ENCODE data around the gene LPP.

The LPP gene

DNA sequence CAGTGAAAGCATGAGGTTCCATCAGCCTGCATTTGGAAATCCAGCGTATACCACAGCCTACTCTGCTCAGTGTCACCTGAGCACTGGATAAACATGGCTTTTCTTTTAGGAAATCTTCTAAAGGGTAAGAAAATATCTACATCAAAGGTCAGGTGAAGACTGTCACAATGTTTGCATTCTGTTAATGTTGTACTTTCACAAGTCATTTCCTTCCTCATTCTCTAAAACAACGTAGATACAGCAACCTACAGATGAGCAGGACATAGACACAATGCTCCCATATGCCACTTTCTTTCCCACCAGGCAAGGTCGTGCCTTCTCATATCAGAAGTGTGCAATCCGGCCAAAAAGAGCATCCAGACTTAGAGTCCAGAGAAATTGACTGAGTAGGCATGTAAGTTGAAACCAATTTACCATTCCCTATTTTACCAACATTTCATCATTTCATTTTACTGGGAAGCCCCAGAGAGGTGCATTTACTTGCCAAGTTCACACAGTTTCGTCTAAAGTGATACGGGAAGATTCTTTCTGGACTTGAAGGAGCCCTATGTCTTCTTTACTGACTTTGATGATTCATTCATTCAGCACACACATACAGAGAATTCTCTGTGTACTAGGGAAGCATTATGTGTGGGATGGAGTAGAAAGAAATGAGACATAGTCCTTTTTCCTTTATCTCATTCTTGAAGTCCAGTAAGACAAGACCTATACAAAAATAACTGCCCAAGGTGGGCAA, 30.6 kb upstream of the LPP start:
- Histone ChIP-seq H3K4me3 (ENCODE audit: low read depth, low read length, poor library complexity, severe bottlenecking) (peak overlapping the region; percentile 1), H3K4me2 (ENCODE audit: low read length) (peak overlapping the region; percentile 41), H3K4me1 (ENCODE audit: insufficient read depth, low read length, severe bottlenecking) (peaks cover 37% of the 10 kb centered on the region), H4K20me1 (ENCODE audit: insufficient read depth, low read length) (no peaks in the 10 kb centered on the region), H3K9ac (ENCODE audit: low read length) (peak overlapping the region; percentile 31), H2AFZ (ENCODE audit: low read length) (no peak overlapping the region), H3K79me2 (ENCODE audit: insufficient read depth, low read length) (no peaks in the 10 kb centered on the region), H3K27ac (ENCODE audit: low read depth, low read length, poor library complexity, severe bottlenecking) (peak overlapping the region; percentile 73), H3K36me3 (ENCODE audit: insufficient read depth, low read length) (no peaks in the 10 kb centered on the region), H3K9me2 (ENCODE audit: low read depth, low read length) (no peaks in the 10 kb centered on the region), H3F3A (ENCODE audit: insufficient read depth, low read length) (peaks cover 3% of the 10 kb centered on the region; the same call in 1 of the 2 replicates), H3K27me3 (ENCODE audit: insufficient read depth, low read length) (no peaks in the 10 kb centered on the region), H3K9me3 (ENCODE audit: low read length) (no peaks in the 10 kb centered on the region)
- no peak for TF ChIP-seq EZH2 (IDR thresholded peaks at IDR 0.05; ENCODE audit: borderline replicate concordance, low read length)
- TF ChIP-seq, protein P1, sequence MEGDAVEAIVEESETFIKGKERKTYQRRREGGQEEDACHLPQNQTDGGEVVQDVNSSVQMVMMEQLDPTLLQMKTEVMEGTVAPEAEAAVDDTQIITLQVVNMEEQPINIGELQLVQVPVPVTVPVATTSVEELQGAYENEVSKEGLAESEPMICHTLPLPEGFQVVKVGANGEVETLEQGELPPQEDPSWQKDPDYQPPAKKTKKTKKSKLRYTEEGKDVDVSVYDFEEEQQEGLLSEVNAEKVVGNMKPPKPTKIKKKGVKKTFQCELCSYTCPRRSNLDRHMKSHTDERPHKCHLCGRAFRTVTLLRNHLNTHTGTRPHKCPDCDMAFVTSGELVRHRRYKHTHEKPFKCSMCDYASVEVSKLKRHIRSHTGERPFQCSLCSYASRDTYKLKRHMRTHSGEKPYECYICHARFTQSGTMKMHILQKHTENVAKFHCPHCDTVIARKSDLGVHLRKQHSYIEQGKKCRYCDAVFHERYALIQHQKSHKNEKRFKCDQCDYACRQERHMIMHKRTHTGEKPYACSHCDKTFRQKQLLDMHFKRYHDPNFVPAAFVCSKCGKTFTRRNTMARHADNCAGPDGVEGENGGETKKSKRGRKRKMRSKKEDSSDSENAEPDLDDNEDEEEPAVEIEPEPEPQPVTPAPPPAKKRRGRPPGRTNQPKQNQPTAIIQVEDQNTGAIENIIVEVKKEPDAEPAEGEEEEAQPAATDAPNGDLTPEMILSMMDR (IDR thresholded peaks at IDR 0.05; ENCODE audit: low read length), result no peak

DNA sequence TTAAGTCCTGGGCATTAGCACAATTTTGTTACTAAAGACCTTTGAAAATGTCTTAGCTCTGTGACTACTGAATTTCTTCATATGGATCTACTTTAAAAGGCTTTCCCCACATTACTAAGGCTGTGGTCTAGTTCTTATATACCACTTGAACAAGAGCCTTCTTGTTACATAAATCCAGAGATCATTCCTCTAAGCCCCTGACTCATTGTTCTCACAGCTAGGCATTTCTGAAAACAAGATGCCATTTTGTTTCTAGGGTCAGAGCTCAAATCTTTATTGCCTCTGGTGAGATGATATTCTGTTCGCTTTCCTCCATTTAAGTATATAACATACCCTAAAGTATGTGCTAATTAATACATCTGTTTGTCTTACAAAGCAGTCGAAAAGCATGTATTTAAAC, 29.8 kb upstream of the LPP start:
- no peak overlapping the region for H3K4me2 ChIP-seq (ENCODE audit: low read length)
- TF ChIP-seq, protein P1 (IDR thresholded peaks at IDR 0.05; ENCODE audit: low read length), result no peak
- TF ChIP-seq EZH2 (IDR thresholded peaks at IDR 0.05; ENCODE audit: borderline replicate concordance, low read length), result no peak
- H3K9ac ChIP-seq (ENCODE audit: low read length), result 0 out of 2 replicates have a peak overlapping the region, but pooled peaks have one; percentile 5
- no peaks in the 10 kb centered on the region for H4K20me1 ChIP-seq (ENCODE audit: insufficient read depth, low read length)
- peaks cover 7% of the 10 kb centered on the region; the same call in 1 of the 2 replicates for H3F3A ChIP-seq (ENCODE audit: insufficient read depth, low read length)
- H2AFZ ChIP-seq (ENCODE audit: low read length), result 0 out of 2 replicates have a peak overlapping the region, but pooled peaks have one; percentile 13
- H3K9me2 ChIP-seq (ENCODE audit: low read depth, low read length), result no peaks in the 10 kb centered on the region
- H3K79me2 ChIP-seq (ENCODE audit: insufficient read depth, low read length), result no peaks in the 10 kb centered on the region
- H3K36me3 ChIP-seq (ENCODE audit: insufficient read depth, low read length), result no peaks in the 10 kb centered on the region
- no peaks in the 10 kb centered on the region for H3K9me3 ChIP-seq (ENCODE audit: low read length)
- no peaks in the 10 kb centered on the region for H3K27me3 ChIP-seq (ENCODE audit: insufficient read depth, low read length)
- H3K4me1 ChIP-seq (ENCODE audit: insufficient read depth, low read length, severe bottlenecking), result peaks cover 37% of the 10 kb centered on the region
- no peak overlapping the region for H3K4me3 ChIP-seq (ENCODE audit: low read depth, low read length, poor library complexity, severe bottlenecking)
- H3K27ac ChIP-seq (ENCODE audit: low read depth, low read length, poor library complexity, severe bottlenecking), result peak overlapping the region; percentile 73

DNA sequence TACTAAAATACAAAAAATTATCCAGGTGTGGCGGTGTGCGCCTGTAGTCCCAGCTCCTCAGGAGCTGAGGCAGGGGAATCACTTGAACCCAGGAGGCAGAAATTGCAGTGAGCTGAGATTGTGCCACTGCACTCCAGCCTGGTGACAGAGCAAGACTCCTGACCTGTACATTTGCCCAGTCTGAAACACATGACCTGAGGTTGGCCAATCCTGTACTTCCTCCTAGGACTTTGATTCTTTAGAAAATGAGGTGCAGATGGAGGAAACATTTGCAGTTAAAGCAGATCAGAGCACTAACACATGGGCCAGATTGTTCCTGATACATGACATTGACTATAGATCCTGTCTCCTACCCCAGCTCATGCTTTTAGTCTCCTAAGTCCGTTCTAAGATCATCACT, 28.9 kb upstream of the LPP start:
- Histone ChIP-seq H3K79me2 (ENCODE audit: insufficient read depth, low read length) (no peaks in the 10 kb centered on the region), H3K9me3 (ENCODE audit: low read length) (no peaks in the 10 kb centered on the region), H3K27me3 (ENCODE audit: insufficient read depth, low read length) (no peaks in the 10 kb centered on the region), H3K27ac (ENCODE audit: low read depth, low read length, poor library complexity, severe bottlenecking) (peak overlapping the region; percentile 13), H3F3A (ENCODE audit: insufficient read depth, low read length) (peaks cover 7% of the 10 kb centered on the region; the same call in 1 of the 2 replicates), H3K4me3 (ENCODE audit: low read depth, low read length, poor library complexity, severe bottlenecking) (no peak overlapping the region), H4K20me1 (ENCODE audit: insufficient read depth, low read length) (no peaks in the 10 kb centered on the region), H3K4me2 (ENCODE audit: low read length) (no peak overlapping the region), H3K36me3 (ENCODE audit: insufficient read depth, low read length) (no peaks in the 10 kb centered on the region), H3K9me2 (ENCODE audit: low read depth, low read length) (no peaks in the 10 kb centered on the region), H2AFZ (ENCODE audit: low read length) (no peak overlapping the region), H3K9ac (ENCODE audit: low read length) (no peak overlapping the region), H3K4me1 (ENCODE audit: insufficient read depth, low read length, severe bottlenecking) (peaks cover 37% of the 10 kb centered on the region)
- TF ChIP-seq EZH2 (IDR thresholded peaks at IDR 0.05; ENCODE audit: borderline replicate concordance, low read length), result no peak
- TF ChIP-seq, protein P1 (IDR thresholded peaks at IDR 0.05; ENCODE audit: low read length), result no peak
